Stimulated activated naive CD8-positive, alpha-beta T cell treated with anti-CD3 and anti-CD28 coated beads, Interleukin-15, Interleukin-2, amounts not matched to agents 100 ng/mL and 50 ng/mL, for 24 hours (primary cell): ENCODE data around the gene PPM1H.
"Not testable (repeated sequence)": the region's sequence is repeated elsewhere in the genome, so short reads cannot be mapped to it uniquely, and the experiment has no call there.

Experiments used
- H3K27ac Mint-ChIP-seq: one replicate; pipeline ENCODE4 v1.8.0; 2021; ENCODE audit warnings: mild to moderate bottlenecking, mixed read lengths
- H3K27me3 Mint-ChIP-seq: one replicate; pipeline ENCODE4 v1.8.0; 2021; ENCODE audit warnings: mixed read lengths
- H3K36me3 Mint-ChIP-seq: one replicate; pipeline ENCODE4 v1.8.0; 2021; ENCODE audit warnings: low read depth, mixed read lengths
- H3K4me1 Mint-ChIP-seq: one replicate; pipeline ENCODE4 v1.8.0; 2021; ENCODE audit warnings: low read depth, mixed read lengths
- H3K4me3 Mint-ChIP-seq: one replicate; pipeline ENCODE4 v1.8.0; 2021; ENCODE audit warnings: mild to moderate bottlenecking, mixed read lengths
- H3K9me3 Mint-ChIP-seq: one replicate; pipeline ENCODE4 v1.8.0; 2021; ENCODE audit warnings: mixed read lengths

The PPM1H gene

DNA sequence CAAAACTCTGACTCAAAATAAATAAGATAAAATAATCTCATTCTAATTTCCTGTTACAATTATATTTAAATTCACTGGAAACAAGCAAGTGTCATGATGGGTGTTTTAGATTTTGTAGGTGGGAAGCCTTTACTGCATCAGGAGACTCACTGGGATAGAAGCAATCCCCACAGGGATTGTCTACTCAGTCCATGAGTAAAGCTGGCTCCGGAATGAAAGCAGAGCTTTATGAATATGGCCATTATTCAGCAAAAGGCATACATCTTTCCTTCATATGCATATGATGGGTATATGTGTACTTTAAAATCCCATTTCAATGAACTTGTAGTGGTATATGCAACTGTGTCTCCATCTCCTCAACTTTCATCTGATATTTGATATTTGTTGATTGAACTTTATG lies 25.4 kb upstream of the PPM1H start:
- Mint-ChIP-seq H3K27me3 (peaks cover 7% of the 10 kb centered on the region), H3K36me3 (no peaks in the 10 kb centered on the region), H3K4me1 (no peaks in the 10 kb centered on the region), H3K27ac (no peak overlapping the region), H3K4me3 (no peak overlapping the region), H3K9me3 (no peaks in the 10 kb centered on the region)

DNA sequence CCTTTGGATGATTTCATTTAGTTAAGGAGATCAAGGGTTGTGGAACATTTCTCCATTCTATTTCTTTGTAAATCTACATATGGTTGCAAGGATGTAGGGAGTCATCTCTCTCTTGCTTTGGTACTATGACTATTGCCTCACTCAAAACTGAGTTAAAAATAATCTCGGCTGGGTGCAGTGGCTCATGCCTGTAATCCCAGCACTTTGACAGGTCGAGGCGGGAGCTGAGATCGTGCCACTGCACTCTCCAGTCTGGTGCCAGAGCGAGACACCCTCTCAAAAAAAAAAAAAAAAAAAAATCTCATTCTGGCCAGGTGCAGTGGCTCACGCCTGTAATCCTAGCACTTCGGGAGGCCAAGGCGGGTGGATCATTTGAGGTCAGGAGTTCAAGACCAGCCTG lies 24.8 kb upstream of the PPM1H start:
- H3K9me3 Mint-ChIP-seq: no peaks in the 10 kb centered on the region

DNA sequence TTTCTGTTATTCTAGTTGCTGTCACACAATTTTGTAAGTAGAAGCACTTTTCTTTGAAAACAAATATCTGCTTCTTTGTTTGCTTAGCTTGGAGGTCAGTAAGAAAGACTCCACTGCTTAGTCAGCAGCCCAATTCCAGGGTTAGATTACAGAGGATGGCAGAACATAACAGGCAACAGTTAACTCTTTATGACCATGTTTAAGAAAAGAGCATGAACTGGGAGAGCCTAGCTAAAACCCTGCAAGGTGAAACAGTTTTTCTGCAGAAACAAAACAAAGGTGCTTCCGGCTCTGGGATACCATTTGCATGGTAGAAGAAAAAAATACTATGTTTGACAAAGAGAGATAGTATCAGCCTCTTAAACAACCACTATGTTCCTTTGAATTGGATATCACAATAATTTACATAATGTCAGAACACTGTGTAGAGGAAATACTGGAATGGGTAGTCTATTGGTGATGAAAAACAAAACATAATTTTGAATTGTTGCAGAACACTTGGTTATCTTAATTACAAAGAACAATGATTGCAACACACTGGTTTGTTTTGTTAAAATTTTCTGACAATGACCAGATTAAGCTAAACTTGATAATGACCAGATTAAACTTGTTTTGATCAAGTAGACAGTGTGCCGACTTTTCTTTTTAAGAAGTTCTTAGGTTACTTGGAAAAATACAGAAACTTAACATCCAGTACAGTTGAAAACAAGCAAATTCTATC lies 22.4 kb upstream of the PPM1H start:
- H3K4me3 Mint-ChIP-seq: no peak overlapping the region
- H3K27ac Mint-ChIP-seq: no peak overlapping the region
- peaks cover 11% of the 10 kb centered on the region for H3K27me3 Mint-ChIP-seq
- H3K9me3 Mint-ChIP-seq: no peaks in the 10 kb centered on the region
- H3K36me3 Mint-ChIP-seq: no peaks in the 10 kb centered on the region
- no peaks in the 10 kb centered on the region for H3K4me1 Mint-ChIP-seq

More for the DNA sequence above, 24.8 kb upstream of the PPM1H start:
- Mint-ChIP-seq H3K4me1 (no peaks in the 10 kb centered on the region), H3K4me3 (no peak overlapping the region), H3K36me3 (no peaks in the 10 kb centered on the region), H3K27ac (no peak overlapping the region), H3K27me3 (peaks cover 7% of the 10 kb centered on the region)

DNA sequence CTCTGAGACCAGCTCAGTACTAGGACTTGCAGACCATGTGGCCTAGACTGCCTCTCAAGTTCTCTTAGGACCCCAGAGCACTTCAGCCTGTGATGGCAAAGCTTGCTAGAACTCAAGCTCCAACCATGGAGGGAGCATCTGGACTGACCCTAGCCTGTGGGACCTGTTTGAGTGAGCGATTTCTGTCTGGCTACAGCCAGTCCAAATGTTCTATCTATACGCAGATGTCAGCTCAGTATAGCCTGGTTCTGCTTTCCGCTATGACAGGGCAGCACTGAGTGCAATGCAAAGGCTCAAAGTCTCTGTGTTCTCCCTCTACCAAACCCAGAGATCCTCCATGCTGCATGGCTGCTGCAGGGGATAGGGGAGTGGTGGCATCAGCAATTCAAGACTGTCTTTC lies 20.7 kb upstream of the PPM1H start:
- H3K9me3 Mint-ChIP-seq: peaks cover 6% of the 10 kb centered on the region
- H3K4me1 Mint-ChIP-seq: no peaks in the 10 kb centered on the region
- no peaks in the 10 kb centered on the region for H3K36me3 Mint-ChIP-seq
- no peak overlapping the region for H3K4me3 Mint-ChIP-seq
- H3K27me3 Mint-ChIP-seq: peaks cover 20% of the 10 kb centered on the region
- no peak overlapping the region for H3K27ac Mint-ChIP-seq

DNA sequence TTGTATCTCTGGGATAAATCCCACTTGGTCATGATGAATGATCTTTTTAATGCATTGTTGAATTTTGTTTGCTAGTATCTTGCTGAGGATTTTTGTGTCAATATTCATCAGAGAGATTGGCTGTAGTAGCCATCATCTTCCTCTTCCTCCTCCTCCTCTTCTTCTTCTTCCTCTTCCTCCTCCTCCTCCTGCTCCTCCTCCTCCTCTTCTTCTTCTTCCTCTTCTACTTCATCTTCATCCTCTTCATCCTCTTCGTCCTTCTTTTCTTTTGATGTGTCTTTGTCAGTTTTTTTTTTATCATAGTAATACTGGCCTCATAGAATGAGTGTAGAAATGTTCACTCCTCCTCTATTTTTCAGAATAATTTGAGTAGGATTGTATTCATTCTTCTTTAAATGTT lies 15.4 kb upstream of the PPM1H start:
- Mint-ChIP-seq H3K27ac (no peak overlapping the region), H3K9me3 (peaks cover 8% of the 10 kb centered on the region), H3K36me3 (no peaks in the 10 kb centered on the region), H3K27me3 (peaks cover 20% of the 10 kb centered on the region), H3K4me1 (no peaks in the 10 kb centered on the region), H3K4me3 (no peak overlapping the region)

DNA sequence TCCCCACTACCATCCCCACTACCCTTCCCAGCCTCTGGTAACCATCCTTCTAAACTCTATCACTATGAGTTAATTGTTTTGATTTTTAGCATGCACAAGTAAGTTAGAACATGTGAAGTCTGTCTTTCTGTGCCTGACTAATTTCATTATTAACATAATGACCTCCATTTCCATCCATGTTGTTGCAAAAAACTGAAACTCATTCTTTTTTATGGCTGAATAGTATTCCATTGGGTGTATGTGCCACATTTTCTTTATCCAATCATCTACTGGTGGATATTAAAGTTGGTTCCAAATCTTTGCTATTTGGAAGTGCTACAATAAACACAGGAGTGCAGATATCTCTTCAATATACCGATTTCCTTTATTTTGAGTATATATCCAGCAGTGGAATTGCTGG lies 13.2 kb upstream of the PPM1H start:
- Mint-ChIP-seq H3K4me3 (no peak overlapping the region), H3K27ac (no peak overlapping the region), H3K36me3 (no peaks in the 10 kb centered on the region), H3K4me1 (no peaks in the 10 kb centered on the region), H3K9me3 (peaks cover 8% of the 10 kb centered on the region), H3K27me3 (peaks cover 24% of the 10 kb centered on the region)

DNA sequence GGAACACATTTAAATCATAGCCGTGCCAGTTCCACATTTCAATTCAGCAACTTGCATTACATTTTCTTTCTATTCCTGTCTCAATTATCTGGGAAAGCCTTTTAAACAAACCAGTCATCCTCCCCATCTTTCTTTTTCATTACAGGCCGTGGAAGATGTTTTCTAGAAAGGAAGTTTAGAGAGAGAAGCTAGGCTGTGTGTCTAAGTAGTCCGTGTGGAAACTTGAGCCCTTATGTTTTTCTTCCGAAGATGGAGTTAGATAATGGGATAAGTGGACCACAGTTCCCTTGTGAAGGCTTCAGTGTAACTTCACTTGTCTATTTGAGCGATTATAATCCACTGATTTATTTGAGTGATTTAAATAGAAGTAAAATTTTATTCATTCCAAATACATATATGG lies 12.4 kb upstream of the PPM1H start:
- Mint-ChIP-seq H3K4me1 (no peaks in the 10 kb centered on the region), H3K4me3 (no peak overlapping the region), H3K9me3 (peaks cover 8% of the 10 kb centered on the region)

DNA sequence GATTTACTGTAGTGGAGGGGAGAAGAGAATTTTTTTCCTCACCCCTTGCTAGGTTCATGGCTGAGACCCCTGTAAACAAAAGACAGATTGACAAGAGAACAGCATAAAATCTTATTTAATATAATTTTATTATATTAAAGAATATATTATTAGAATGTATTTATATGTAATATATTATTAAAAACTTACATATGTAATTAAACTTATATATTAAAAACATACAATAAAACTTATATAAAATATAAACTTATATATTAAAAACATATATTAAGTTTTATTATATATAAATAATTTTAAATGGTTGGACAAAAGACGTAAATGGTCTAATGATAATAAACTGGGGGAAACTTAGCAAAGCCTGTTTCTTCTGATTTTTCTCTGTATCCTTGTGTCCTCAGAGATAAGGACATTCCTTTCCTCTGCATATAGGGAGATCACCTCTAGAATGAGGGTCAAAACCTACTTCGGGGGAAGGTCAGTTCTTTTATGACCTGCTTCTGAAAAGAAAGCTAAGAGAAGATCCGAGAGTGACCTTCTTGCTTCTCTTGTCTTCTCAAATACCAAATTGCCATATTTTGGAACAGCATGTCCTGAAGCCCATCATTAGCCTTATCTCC lies 8.9 kb upstream of the PPM1H start:
- Mint-ChIP-seq H3K9me3 (no peaks in the 10 kb centered on the region), H3K27me3 (peaks cover 10% of the 10 kb centered on the region), H3K36me3 (no peaks in the 10 kb centered on the region), H3K27ac (no peak overlapping the region), H3K4me1 (no peaks in the 10 kb centered on the region), H3K4me3 (no peak overlapping the region)

More for the DNA sequence above, 12.4 kb upstream of the PPM1H start:
- H3K27ac Mint-ChIP-seq: no peak overlapping the region
- H3K27me3 Mint-ChIP-seq: peaks cover 20% of the 10 kb centered on the region
- H3K36me3 Mint-ChIP-seq: no peaks in the 10 kb centered on the region

DNA sequence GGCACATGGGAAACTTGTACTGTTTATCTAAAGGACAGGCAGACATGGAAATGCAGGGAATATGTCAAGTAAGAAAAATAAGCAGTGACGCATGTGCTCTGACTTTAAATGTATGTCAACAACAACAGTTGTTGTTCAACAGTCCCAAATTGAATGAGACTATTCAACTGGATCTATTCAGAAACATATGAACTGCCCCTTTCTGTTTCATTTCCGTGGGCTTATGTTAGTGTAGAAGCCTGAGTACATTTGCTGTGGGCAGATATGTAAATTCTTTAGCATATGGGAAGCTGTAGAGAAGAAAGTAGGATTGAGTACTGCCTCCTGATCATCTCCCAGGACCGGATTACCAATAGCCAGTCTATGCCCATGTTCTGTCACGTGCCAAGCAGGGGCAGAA lies 7.4 kb upstream of the PPM1H start:
- H3K4me3 Mint-ChIP-seq, H3K27me3 Mint-ChIP-seq, H3K36me3 Mint-ChIP-seq, H3K4me1 Mint-ChIP-seq, H3K9me3 Mint-ChIP-seq, H3K27ac Mint-ChIP-seq: not testable (repeated sequence)

DNA sequence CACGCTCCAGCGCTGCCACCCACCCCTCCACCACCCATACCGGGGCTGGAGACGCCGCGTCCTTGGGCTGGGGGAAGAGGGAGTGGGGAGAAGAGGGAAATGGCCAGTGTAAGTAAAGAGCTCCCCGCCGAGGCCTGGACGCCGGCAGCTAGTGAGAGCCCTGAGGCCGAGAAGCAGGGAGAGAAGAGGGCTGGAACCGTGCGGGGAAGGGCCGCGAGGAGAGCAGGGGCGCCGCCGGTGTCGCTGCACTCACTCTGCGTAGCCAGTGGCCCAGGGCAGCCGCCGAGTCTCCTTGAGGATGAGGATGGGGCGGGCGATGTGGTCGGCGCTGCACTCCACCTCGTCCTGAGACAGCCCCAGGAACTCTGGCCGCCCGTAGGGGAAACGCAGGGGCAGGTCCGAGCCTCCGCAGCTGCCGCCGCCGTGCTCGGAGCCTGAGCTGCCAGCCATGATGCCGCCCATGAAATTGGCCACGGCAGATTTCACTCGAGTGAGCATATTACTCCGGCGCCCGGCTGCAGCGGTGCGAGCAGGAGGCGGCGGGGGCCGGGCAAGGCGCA lies 631 bp downstream of the PPM1H start:
- H3K36me3 Mint-ChIP-seq: no peaks in the 10 kb centered on the region
- no peak overlapping the region for H3K27ac Mint-ChIP-seq
- peaks cover 45% of the 10 kb centered on the region for H3K27me3 Mint-ChIP-seq
- peak overlapping the region; percentile 82 for H3K4me3 Mint-ChIP-seq
- no peaks in the 10 kb centered on the region for H3K9me3 Mint-ChIP-seq
- peaks cover 13% of the 10 kb centered on the region for H3K4me1 Mint-ChIP-seq

DNA sequence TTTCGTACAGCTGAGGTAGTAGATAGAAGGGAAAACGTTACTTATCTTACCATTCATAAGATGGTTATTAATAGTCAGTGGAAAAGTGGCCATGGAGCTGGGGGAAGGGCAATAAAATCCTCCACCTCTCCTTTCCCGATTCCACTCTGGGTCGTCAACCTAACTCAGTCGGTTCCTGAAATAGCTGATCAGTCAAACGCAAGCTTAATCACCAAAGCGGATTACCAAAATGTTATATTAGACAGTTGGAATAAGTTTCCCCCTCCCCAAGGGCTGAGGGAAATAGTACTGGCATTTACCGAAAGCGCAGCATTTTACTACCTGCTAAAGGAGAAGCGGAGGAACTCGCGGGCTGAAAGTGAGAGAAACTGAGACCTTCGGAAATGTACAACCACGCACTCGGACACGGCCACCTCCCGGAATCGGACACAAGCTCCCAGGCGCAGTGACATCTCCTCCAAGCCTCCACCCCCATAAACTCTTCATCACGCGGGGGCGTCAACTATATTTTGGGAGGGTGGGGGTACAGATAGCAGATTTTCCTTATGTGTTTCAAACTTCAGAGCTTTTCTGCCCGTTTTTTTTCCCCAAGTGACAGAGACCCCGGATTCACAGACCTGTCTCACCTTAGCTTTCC lies 1.2 kb downstream of the PPM1H start:
- Mint-ChIP-seq H3K9me3 (no peaks in the 10 kb centered on the region), H3K27ac (no peak overlapping the region), H3K27me3 (peaks cover 46% of the 10 kb centered on the region)

DNA sequence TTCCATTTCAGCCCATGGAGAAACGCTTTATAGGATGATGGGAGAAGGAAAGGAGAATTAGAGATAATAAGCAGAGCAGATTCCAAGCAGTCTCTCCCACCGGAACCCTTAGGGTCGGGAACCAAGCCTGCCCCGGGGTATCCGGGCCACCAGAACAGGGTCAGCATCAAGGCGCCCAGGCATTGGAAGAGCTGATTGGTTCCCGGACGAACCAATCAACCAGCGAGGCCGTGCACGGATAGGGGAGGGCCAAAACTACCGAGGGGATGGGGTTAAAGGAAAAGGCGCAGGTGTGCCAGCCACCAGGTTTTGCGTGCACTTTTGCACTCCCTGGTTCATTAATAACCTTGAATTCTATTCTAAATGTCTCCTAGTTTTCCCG lies 1.7 kb downstream of the PPM1H start:
- peaks cover 13% of the 10 kb centered on the region for H3K4me1 Mint-ChIP-seq
- H3K4me3 Mint-ChIP-seq: no peak overlapping the region
- no peak overlapping the region for H3K27ac Mint-ChIP-seq
- H3K9me3 Mint-ChIP-seq: no peaks in the 10 kb centered on the region
- no peaks in the 10 kb centered on the region for H3K36me3 Mint-ChIP-seq
- H3K27me3 Mint-ChIP-seq: peaks cover 51% of the 10 kb centered on the region

More for the DNA sequence above, 1.2 kb downstream of the PPM1H start:
- Mint-ChIP-seq H3K4me3 (peak overlapping the region; percentile 82), H3K36me3 (no peaks in the 10 kb centered on the region), H3K4me1 (peaks cover 13% of the 10 kb centered on the region)

DNA sequence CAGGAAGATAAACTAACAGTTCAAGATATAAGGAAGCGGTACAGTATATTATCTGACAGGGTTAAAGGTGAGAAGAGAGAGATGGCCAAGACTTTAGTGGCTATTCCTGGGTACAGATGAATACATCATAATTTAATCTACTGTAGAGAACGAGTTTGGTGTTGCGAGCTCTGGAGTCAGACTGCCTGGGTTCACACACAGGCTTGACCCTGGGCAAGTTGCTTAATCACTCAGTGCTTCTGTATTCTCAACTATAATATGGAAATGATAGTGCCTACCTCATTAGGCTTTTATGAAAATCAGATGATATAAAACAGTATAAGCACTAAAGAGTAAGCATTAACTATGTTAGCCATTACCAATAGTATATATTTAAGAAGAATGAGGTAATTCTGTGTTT lies 3.5 kb downstream of the PPM1H start:
- H3K27me3 Mint-ChIP-seq: peaks cover 49% of the 10 kb centered on the region
- no peak overlapping the region for H3K27ac Mint-ChIP-seq
- no peak overlapping the region for H3K4me3 Mint-ChIP-seq
- H3K9me3 Mint-ChIP-seq: no peaks in the 10 kb centered on the region
- H3K36me3 Mint-ChIP-seq: no peaks in the 10 kb centered on the region
- peaks cover 13% of the 10 kb centered on the region for H3K4me1 Mint-ChIP-seq

DNA sequence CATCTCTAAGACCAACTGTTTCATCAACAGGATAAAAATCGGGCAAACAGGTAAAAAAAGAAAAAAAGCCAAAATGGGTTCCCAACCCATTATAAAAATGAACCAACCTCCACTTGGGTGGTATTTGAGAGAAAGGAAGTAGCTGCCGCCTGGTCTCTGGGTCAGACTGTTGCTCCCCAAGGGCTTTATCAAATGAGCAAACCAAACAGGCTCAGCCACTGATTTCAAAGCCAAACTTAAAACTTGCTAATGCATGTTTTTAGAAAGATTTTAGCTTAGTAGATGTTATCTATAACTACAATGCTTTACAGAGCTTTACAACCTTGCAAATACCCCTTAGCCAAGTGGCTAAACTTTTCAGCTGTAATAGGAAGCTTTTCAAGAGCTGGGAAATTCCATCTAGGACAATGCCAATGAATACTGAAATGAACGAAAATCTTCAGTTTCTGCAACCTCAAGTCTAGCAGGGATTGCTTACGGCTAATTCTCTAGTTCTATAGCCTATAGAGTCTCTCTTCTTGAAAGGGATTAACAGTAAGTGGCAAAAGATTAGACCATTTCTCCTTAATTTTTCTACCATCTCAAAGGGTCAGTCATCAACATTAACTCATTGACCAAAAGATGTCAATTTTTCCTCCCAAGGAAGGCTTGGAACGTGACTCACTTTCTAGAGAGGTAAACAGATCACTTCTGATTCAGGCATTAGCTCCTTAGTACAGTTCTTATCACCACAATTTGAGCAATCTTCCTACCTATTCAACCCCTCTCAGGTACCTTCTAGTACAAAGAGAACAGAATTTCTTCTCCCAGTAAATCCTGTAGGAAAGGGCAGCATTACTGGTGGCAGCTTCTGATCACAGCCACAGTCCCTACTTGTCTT lies 4.2 kb downstream of the PPM1H start:
- Mint-ChIP-seq H3K36me3 (no peaks in the 10 kb centered on the region), H3K27me3 (peaks cover 48% of the 10 kb centered on the region), H3K9me3 (no peaks in the 10 kb centered on the region)

More for the DNA sequence above, 4.2 kb downstream of the PPM1H start:
- Mint-ChIP-seq H3K4me1 (peaks cover 13% of the 10 kb centered on the region), H3K27ac (no peak overlapping the region), H3K4me3 (no peak overlapping the region)
